COLO668 (cell line): ENCODE data around the gene PPIP5K1.
"Not testable (repeated sequence)": the region's sequence is repeated elsewhere in the genome, so short reads cannot be mapped to it uniquely, and the experiment has no call there.

Experiments
- DNase-seq: peaks from one replicate; lab custom pipeline; 2025; ENCODE audit not compliant: unreplicated experiment; lab: John Stamatoyannopoulos, UW

The PPIP5K1 gene

DNA sequence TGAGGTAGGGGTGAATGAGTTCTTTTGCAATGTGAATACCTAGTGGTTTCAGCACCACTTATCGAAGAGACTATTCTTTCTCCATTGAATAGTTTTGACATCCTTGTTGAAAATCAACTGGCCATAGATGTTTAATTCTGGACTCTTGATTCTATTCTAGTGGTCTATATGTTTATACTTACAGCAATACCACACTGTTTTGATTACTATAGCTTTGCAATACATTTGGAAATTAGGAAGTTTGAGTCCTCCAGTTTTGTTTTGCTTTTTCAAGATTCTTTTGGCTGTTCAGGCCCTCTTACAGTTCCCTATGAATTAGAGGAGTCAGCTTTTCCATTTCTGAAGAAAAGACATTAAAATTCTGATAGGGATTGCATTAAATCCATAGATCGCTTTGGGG, 42.5 kb downstream of the PPIP5K1 start:
- no peak for DNase-seq

GRCh38 chr15:43545426-43545825, 44.6 kb downstream of the PPIP5K1 start:
- DNase-seq: no peak

DNA sequence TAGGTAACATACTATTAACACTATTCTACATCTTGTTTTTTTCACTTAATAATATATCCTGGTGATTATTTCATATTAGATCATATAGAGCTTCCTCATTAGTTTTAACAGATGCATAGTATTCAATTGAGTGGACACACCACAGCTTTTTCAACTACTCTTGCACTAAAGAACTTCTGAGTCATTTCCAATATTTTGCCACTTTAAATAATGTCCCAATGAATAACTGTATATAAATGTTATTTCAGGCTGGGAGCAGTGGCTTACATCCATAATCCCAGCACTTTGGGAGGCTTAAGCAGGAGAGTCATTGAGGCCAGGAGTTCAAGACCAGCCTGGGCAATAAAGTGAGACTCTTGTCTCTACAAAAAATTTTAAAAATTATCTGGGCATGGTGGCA, 45.7 kb downstream of the PPIP5K1 start:
- no peak for DNase-seq

DNA sequence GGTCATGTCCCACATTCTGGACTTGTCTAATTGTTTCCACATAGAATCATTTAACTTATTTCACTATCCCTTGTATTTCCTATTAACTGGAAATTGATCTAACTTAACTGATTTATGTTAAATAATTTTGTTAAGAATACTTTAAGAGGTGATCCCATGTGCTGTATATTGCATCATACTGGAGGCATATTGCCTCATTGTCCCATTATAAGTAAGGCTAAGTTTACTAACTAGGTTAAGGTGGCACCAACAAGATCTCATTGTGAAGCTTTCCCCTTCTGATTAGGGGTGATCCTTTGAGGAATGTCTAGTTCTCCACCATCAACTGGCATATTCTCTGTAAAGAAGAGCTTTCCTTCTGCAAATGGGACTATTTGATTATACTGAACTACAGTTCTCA, 48.2 kb downstream of the PPIP5K1 start:
- DNase-seq: no peak

DNA sequence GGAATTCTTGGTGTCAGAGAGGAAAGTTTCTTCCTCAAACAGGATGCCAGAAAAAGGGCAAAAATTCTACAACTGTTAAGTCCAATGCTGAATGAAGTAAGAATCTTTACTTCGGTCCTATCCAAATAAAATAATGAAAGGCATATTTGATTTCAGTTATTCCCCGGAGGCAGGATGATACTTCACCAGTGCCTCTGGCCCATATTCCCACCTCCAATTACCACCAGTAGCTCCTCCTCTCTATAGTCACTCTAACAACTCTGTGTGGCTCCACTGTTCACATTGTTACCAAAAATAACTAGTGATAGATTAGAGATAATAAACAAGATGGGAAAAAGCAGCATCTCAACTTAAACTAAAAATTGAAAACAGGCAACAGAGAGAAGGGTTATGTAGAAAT, 51.9 kb downstream of the PPIP5K1 start:
- DNase-seq: no peak

DNA sequence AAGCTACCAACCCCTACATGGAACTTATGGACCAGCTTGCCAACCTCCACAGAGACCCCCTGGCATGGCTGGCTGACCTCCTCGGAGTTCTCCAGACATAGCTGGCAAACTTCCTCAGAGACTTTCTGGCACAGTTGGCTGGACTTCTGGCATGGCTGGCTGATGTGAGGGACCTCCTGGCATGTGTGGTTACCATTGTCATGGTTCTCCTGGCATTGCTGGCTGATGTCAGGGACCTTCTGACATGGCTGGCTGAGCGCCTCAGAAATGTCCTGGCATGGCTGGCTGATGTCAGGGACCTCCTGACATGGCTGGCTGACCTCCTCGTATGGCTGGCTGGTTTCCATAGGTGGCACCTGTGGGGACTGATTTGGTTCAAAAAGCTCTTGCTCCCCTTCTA, 55.1 kb downstream of the PPIP5K1 start:
- DNase-seq: no peak

- not testable (repeated sequence) for DNase-seq
Measured at GRCh38 chr15:43532826-43533225, 57.2 kb downstream of the PPIP5K1 start.

DNA sequence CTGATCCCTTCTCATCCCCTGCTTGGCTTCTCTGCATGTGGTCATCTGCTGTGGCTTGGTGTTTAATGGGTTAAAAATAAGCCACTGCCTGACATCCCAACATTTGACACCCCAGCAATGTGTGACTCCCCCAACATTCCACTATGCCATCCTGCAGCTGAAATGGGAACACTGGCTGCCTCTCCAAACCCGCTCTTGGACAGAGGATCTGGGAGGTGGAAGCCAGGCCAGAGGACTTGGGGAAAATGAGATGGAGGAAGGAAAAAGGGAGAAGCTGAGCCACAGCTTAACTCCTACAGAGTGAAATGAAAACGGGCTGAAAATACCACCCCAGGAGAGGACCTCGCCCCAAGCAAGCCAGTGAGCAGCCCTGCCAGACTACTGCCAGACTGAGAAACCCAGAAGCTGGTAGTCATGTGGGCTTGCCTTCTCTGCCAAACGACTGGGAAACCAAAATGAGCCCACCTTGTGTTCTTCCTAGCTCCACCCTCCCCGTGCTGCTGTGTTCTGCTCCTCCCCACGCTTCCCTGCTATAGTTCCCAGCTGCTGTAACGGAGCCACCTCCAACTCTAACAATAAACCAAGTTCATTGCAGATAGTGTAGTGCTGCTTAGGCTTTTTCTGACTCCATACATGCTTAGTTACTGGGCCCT, 58.9 kb downstream of the PPIP5K1 start:
- no peak for DNase-seq

DNA sequence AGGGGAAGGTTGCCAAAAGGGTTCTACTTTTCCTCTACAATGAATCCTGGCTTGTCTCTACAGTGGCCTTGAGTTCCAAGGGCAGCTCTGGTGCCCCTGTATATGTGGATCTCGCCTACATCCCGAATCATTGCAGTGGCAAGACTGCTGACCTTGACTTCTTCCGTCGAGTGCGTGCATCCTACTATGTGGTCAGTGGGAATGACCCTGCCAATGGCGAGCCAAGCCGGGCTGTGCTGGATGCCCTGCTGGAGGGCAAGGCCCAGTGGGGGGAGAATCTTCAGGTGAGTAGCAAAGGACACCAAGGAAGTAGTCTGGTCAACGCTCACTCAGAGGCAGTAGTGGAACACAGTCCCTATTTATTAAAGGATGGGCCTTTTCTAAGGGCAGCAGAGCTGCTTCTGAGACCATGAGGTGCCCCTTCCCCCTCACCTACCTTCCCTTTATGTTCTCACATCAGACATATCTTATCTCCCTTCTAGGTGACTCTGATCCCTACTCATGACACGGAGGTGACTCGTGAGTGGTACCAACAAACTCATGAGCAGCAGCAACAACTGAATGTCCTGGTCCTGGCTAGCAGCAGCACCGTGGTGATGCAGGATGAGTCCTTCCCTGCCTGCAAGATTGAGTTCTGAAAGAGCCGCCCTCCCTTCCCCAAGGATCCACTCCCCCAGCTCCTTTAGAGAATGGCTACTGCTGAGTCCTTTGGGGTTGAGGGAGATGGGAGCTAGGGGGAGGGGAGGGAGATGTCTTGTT, 60.2 kb downstream of the PPIP5K1 start:
- DNase-seq: no peak

- no peak for DNase-seq
Measured at GRCh38 chr15:43529141-43529540, 60.9 kb downstream of the PPIP5K1 start.

- no peak for DNase-seq
Measured at GRCh38 chr15:43528542-43529007, 61.4 kb downstream of the PPIP5K1 start.

GRCh38 chr15:43527802-43528541, 62.0 kb downstream of the PPIP5K1 start:
- DNase-seq: no peak

DNA sequence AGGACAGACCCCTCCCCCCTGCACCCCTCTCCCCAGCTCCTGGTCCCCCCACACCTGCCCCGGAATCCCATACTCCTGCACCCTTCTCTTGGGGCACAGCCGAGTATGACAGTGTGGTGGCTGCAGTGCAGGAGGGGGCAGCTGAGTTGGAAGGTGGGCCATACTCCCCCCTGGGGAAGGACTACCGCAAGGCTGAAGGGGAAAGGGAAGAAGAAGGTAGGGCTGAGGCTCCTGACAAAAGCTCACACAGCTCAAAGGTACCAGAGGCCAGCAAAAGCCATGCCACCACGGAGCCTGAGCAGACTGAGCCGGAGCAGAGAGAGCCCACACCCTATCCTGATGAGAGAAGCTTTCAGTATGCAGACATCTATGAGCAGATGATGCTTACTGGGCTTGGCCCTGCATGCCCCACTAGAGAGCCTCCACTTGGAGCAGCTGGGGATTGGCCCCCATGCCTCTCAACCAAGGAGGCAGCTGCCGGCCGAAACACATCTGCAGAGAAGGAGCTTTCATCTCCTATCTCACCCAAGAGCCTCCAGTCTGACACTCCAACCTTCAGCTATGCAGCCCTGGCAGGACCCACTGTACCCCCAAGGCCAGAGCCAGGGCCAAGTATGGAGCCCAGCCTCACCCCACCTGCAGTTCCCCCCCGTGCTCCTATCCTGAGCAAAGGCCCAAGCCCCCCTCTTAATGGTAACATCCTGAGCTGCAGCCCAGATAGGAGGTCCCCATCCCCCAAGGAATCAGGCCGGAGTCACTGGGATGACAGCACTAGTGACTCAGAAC, 62.8 kb downstream of the PPIP5K1 start:
- no peak for DNase-seq

- no peak for DNase-seq
Measured at GRCh38 chr15:43526261-43526930, 63.6 kb downstream of the PPIP5K1 start.

DNA sequence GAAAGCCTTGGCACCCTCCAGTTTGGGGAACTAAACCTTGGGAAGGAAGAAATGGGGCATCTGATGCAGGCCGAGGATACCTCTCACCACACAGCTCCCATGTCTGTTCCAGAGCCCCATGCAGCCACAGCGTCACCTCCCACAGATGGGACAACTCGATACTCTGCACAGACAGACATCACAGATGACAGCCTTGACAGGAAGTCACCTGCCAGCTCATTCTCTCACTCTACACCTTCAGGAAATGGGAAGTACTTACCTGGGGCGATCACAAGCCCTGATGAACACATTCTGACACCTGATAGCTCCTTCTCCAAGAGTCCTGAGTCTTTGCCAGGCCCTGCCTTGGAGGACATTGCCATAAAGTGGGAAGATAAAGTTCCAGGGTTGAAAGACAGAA, 64.9 kb downstream of the PPIP5K1 start:
- no peak for DNase-seq

GRCh38 chr15:43524254-43524845, 65.7 kb downstream of the PPIP5K1 start:
- no peak for DNase-seq

- DNase-seq: no peak
Measured at GRCh38 chr15:43523646-43524045, 66.4 kb downstream of the PPIP5K1 start.

DNA sequence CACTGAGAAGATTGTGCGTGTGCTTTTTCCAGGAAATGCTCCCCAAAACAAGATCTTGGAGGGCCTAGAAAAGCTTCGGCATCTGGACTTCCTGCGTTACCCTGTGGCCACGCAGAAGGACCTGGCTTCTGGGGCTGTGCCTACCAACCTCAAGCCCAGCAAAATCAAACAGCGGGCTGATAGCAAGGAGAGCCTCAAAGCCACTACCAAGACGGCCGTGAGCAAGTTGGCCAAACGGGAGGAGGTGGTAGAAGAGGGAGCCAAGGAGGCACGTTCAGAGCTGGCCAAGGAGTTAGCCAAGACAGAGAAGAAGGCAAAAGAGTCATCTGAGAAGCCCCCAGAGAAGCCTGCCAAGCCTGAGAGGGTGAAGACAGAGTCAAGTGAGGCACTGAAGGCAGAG, 67.8 kb downstream of the PPIP5K1 start:
- no peak for DNase-seq

DNA sequence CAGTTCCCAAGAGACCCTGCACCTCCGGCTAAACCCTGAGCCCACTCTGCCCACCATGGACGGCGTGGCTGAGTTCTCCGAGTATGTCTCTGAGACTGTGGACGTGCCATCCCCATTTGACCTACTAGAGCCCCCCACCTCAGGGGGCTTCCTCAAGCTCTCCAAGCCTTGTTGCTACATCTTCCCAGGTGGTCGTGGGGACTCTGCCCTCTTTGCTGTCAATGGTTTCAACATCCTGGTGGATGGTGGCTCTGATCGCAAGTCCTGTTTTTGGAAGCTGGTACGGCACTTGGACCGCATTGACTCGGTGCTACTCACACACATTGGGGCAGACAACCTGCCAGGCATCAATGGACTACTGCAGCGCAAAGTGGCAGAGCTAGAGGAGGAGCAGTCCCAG, 68.6 kb downstream of the PPIP5K1 start:
- no peak for DNase-seq

GRCh38 chr15:43520138-43520537, 69.9 kb downstream of the PPIP5K1 start:
- no peak for DNase-seq
